Measurements from ENCODE around the gene IPMK. TPM values are rescaled to one million over a fixed set of nuclear protein-coding genes. Genes with fewer than 3 reads are reported as not detected.
"Not testable (repeated sequence)": the region's sequence is repeated elsewhere in the genome, so short reads cannot be mapped to it uniquely, and the experiment has no call there.

The IPMK gene
- total RNA-seq, 1 donor from 2014 or later, result 4.6 TPM

GRCh38 chr10:58268454-58268945 lies 806 bp upstream of the IPMK start:
- intact Hi-C loops (cut with micrococcal nuclease), result loop anchor here (2.0 kb wide), 1 partner anchor 1638 kb away; the partner anchor contains the start of gene CCDC6

GRCh38 chr10:58266826-58267712 lies 625 bp downstream of the IPMK start:
- intact Hi-C loops (cut with micrococcal nuclease), result loop anchor here (2.0 kb wide), 1 partner anchor 28 kb away; no protein-coding TSS in a partner anchor

- intact Hi-C loops (cut with micrococcal nuclease), result loop anchor here (2.0 kb wide), 1 partner anchor 27 kb away; no protein-coding TSS in a partner anchor
Measured at GRCh38 chr10:58266003-58266825, 1.5 kb downstream of the IPMK start.

DNA sequence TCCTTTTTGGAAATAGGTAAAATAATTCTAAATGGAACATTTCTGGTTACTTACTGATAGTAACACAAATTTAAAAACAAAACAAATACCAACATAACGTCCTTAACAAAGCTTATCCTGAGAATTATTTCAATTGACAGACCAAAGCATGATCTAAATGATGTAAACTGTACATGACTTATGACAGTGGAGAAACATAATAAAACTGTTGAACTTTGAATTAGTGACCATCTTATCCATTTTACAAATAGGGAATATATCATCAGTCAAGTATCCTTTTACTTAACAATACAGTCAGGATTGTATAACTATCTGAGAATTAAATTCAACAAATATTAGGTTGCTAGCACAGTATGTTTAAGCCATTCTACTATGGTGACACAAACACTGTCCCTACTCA lies 2.4 kb downstream of the IPMK start:
- intact Hi-C loops (cut with micrococcal nuclease), result loop anchor here (1.0 kb wide), 1 partner anchor 11 kb away; no protein-coding TSS in a partner anchor

GRCh38 chr10:58264780-58265179 lies 2.9 kb downstream of the IPMK start:
- intact Hi-C loops (cut with micrococcal nuclease), result loop anchor here (1.0 kb wide), 1 partner anchor 10 kb away; no protein-coding TSS in a partner anchor

DNA sequence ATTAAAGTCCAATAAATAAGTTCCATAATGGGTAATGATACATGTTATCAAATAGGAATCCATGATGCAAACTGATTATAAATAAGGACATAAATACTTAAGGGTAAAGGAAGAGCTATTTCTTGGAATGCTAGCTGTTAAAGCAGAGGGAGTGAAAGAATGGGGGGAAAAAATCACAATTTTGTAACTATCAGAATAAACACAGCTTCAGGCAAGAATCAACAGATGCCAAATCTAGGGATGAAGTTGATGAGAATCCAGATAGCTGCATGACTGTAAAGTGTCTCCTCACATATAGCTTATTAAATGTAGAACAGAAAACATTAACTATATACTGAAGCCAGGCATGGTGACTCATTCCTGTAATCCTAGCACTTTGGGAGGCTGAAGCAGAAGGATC lies 4.9 kb downstream of the IPMK start:
- intact Hi-C loops (cut with micrococcal nuclease), result no loop called here

- intact Hi-C loops (cut with micrococcal nuclease), result no loop called here
Measured at GRCh38 chr10:58260334-58260733, 7.4 kb downstream of the IPMK start.

GRCh38 chr10:58258977-58259692 lies 8.6 kb downstream of the IPMK start:
- intact Hi-C loops (cut with micrococcal nuclease), result no loop called here

- intact Hi-C loops (cut with micrococcal nuclease), result not testable (repeated sequence)
Measured at GRCh38 chr10:58256013-58256780, 11.5 kb downstream of the IPMK start.

GRCh38 chr10:58254644-58255043 lies 13.1 kb downstream of the IPMK start:
- intact Hi-C loops (cut with micrococcal nuclease), result loop anchor here (1.0 kb wide), 1 partner anchor 11 kb away; no protein-coding TSS in a partner anchor

DNA sequence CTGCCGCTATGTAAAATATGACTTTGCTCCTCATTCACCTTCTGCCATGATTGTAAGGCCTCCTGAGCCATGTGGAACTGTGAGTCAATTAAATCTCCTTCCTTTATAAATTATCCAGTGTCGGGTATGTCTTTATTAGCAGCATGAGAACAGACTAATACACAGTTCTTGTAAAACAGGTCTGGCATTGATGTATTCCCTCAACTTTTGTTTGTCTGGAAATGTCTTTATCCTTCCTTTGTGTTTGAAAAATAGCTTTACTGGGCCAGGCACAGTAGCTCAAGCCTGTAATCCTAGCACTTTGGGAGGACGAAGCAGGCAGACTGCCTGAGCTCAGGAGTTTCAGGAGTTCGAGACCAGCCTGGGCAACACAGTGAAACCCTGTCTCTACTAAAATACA lies 14.5 kb downstream of the IPMK start:
- intact Hi-C loops (cut with micrococcal nuclease), result no loop called here

GRCh38 chr10:58244666-58245065 lies 23.0 kb downstream of the IPMK start:
- intact Hi-C loops (cut with micrococcal nuclease), result not testable (repeated sequence)

DNA sequence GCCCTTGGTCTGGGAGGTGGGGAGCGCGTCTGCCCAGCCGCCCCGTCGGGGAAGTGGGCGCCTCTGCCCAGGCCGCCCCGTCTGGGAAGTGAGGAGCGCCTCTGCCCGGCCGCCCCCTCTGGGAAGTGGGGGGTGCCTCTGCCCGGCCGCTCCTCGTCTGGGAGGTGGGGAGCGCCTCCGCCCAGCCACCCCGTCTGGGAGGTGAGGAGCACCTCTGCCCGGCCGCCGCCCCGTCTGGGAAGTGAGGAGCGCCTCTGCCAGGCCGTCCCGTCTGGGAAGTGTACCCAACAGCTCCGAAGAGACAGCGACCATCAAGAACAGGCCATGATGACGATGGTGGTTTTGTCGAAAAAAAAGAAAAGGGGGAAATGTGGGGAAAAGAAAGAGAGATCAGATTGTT lies 23.5 kb downstream of the IPMK start:
- intact Hi-C loops (cut with micrococcal nuclease), result not testable (repeated sequence)

GRCh38 chr10:58243801-58244200 lies 23.9 kb downstream of the IPMK start:
- intact Hi-C loops (cut with micrococcal nuclease), result not testable (repeated sequence)

DNA sequence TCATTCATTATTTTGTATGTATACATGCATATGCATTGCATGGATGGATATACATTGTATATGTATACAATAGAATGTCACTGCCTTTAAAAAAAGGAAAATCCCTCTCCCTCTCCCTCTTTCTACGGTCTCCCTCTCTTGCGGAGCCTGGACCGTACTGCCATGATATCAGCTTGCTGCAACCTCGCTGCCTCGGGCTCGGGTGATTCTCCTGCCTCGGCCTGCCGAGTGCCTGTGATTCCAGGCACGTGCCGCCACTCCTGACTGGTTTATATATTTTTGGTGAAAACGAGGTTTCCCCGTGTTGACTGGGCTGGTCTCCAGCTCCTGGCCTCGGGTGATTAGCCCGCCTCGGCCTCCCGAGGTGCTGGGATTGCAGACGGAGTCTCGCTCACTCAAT lies 24.4 kb downstream of the IPMK start:
- intact Hi-C loops (cut with micrococcal nuclease), result no loop called here

GRCh38 chr10:58241346-58241745 lies 26.3 kb downstream of the IPMK start:
- intact Hi-C loops (cut with micrococcal nuclease), result no loop called here

DNA sequence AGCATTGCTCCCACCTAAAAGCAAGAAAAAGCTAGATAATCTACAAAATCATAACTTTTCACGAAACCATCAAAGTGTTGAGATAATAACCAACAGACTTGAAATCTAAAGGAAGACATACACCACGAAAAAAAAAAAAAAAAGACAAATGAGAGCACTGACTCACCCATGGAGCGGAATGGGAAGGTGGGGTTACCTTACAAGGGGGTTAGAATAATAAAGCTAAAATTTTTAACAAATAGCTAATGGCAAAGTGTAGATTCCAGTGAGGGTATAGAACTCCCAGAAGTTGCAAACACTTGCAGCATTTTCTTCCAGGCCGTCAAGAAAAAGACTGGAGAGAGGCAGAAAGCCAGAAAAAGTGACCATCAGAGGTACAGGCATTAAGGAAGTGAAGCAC lies 27.2 kb downstream of the IPMK start:
- intact Hi-C loops (cut with micrococcal nuclease), result no loop called here

- intact Hi-C loops (cut with micrococcal nuclease), result loop anchor here (2.0 kb wide), 1 partner anchor 27 kb away; the partner anchor contains the start of gene IPMK
Measured at GRCh38 chr10:58239561-58240169, 28.0 kb downstream of the IPMK start.

GRCh38 chr10:58237014-58237834 lies 30.5 kb downstream of the IPMK start:
- intact Hi-C loops (cut with micrococcal nuclease), result loop anchor here (1.0 kb wide), 1 partner anchor 45 kb away; no protein-coding TSS in a partner anchor
